Liver (tissue), 9 donors: ENCODE measurements around the gene PREPL. TPM values are rescaled to one million over a fixed set of nuclear protein-coding genes. Genes with fewer than 3 reads are reported as not detected.

Source experiments
- DNase-seq: peaks from one replicate; pipeline ENCODE4 v3.0.0-alpha.2; 2017; ENCODE audit warnings: low spot score
- H3K27ac ChIP-seq, 2 donors: one replicate each; pipeline ENCODE4 v1.7.0; 2013; ENCODE audit warnings: inconsistent platforms in 2 of 2, low read length in 2 of 2, control low read depth in 1 of 2, low read depth in 1 of 2, mild to moderate bottlenecking in 1 of 2
- H3K27me3 ChIP-seq, 4 donors: one replicate each; pipeline versions ENCODE4 v1.6.1 to v1.7.0; 2013; ENCODE audit warnings: low read length in 3 of 4, inconsistent platforms in 1 of 4, mild to moderate bottlenecking in 1 of 4, moderate library complexity in 1 of 4; ENCODE audit not compliant: control insufficient read depth in 4 of 4, insufficient read depth in 4 of 4
- H3K36me3 ChIP-seq, 4 donors: one replicate each; pipeline versions ENCODE4 v1.6.1 to v1.7.0; 2013; ENCODE audit warnings: low read length in 3 of 4, mild to moderate bottlenecking in 3 of 4, low read depth in 1 of 4, moderate library complexity in 1 of 4; ENCODE audit not compliant: control insufficient read depth in 4 of 4, insufficient read depth in 3 of 4
- H3K4me1 ChIP-seq, 4 donors: one replicate each; pipeline versions ENCODE4 v1.6.1 to v1.7.0; 2013; ENCODE audit warnings: low read length in 3 of 4, mild to moderate bottlenecking in 3 of 4, moderate library complexity in 1 of 4; ENCODE audit not compliant: control insufficient read depth in 4 of 4, insufficient read depth in 4 of 4
- H3K4me3 ChIP-seq, 3 donors: one replicate each; pipeline versions ENCODE4 v1.6.1 to v1.7.0; 2013; ENCODE audit warnings: low read length in 3 of 3, control low read depth in 1 of 3, low read depth in 1 of 3, mild to moderate bottlenecking in 1 of 3
- H3K9ac ChIP-seq, 2 donors: one replicate each; pipeline ENCODE4 v1.7.0; 2013; ENCODE audit warnings: low read length in 2 of 2, mild to moderate bottlenecking in 2 of 2, moderate library complexity in 2 of 2, control low read depth in 1 of 2, low read depth in 1 of 2
- H3K9me3 ChIP-seq, 4 donors: one replicate each; pipeline versions ENCODE4 v1.6.1 to v1.7.0; 2013; ENCODE audit warnings: low read length in 3 of 4; ENCODE audit not compliant: control insufficient read depth in 4 of 4
- CTCF ChIP-seq: fragments of 150-350 bp; IDR thresholded peaks from 2 replicates; pipeline ENCODE4 v1.5.1; 2017; ENCODE audit warnings: improper control_type of control experiment, low read depth, low read length; ENCODE audit not compliant: missing input control
- EGR1 ChIP-seq, 2 donors: IDR thresholded peaks; 2 replicates each; pipeline ENCODE4 v1.6.1; 2016 to 2018; ENCODE audit warnings: antibody characterized with exemption in 2 of 2, low read depth in 2 of 2
- FOXA1 ChIP-seq: IDR thresholded peaks from 2 replicates; pipeline ENCODE4 v1.6.1; 2016; ENCODE audit warnings: antibody characterized with exemption
- FOXA2 ChIP-seq: IDR thresholded peaks from 2 replicates; pipeline ENCODE4 v1.6.1; 2016; ENCODE audit warnings: antibody characterized with exemption
- GABPA ChIP-seq, 2 donors: IDR thresholded peaks in 1 of 2; conservative IDR thresholded peaks in 1 of 2; 2 replicates each; pipeline ENCODE4 v1.6.1; 2016; ENCODE audit warnings: antibody characterized with exemption in 2 of 2, mild to moderate bottlenecking in 1 of 2, moderate library complexity in 1 of 2
- HNF4A ChIP-seq, 2 donors: conservative IDR thresholded peaks; 2 replicates each; pipeline ENCODE4 v1.6.1; 2016; ENCODE audit warnings: antibody characterized with exemption in 2 of 2, mild to moderate bottlenecking in 2 of 2
- HNF4G ChIP-seq: IDR thresholded peaks from 2 replicates; pipeline ENCODE4 v1.6.1; 2016; ENCODE audit warnings: antibody characterized with exemption
- JUND ChIP-seq, 2 donors: IDR thresholded peaks; 2 replicates each; pipeline ENCODE4 v1.6.1; 2016; ENCODE audit warnings: antibody characterized with exemption in 2 of 2
- NR2F2 ChIP-seq: IDR thresholded peaks from 2 replicates; pipeline ENCODE4 v1.6.1; 2016; ENCODE audit warnings: antibody characterized with exemption
- RAD21 ChIP-seq, 2 donors: IDR thresholded peaks; 2 replicates each; pipeline ENCODE4 v1.6.1; 2016; ENCODE audit warnings: antibody characterized with exemption in 2 of 2, mild to moderate bottlenecking in 2 of 2
- REST ChIP-seq: IDR thresholded peaks from 2 replicates; pipeline ENCODE4 v1.6.1; 2016; ENCODE audit warnings: antibody characterized with exemption, mild to moderate bottlenecking
- RXRA ChIP-seq, 2 donors: IDR thresholded peaks; 2 replicates each; pipeline ENCODE4 v1.6.1; 2017 to 2018; ENCODE audit warnings: antibody characterized with exemption in 2 of 2, mild to moderate bottlenecking in 1 of 2
- SP1 ChIP-seq: IDR thresholded peaks from 2 replicates; pipeline ENCODE4 v1.6.1; 2018; ENCODE audit warnings: antibody characterized with exemption, mild to moderate bottlenecking
- TAF1 ChIP-seq: conservative IDR thresholded peaks from 2 replicates; pipeline ENCODE4 v1.6.1; 2016; ENCODE audit warnings: antibody characterized with exemption, mild to moderate bottlenecking
- YY1 ChIP-seq: IDR thresholded peaks from 2 replicates; pipeline ENCODE4 v1.6.1; 2016; ENCODE audit warnings: antibody characterized with exemption, mild to moderate bottlenecking
- WGBS: extraction: QIAGEN DNeasy Blood & Tissue Kit; methylation state at CpG from one replicate; pipeline ENCODE4 v1.1.7; 2013; 5-methylcytosine and 5-hydroxymethylcytosine counted together
- polyA plus RNA-seq, 2 donors: library from polyadenylated mRNA; stranded (reverse) in 1 of 2; unstranded in 1 of 2; fragments of 200-250 nt in 1 of 2; fragments of >200 nt in 1 of 2; fragmentation: Nextera tagmentation in 1 of 2; extraction: Ambion mirVana in 1 of 2; gene quantifications; one replicate each; pipeline versions ENCODE4 v1.2.1 to v1.2.3, GENCODE V29; 2013 to 2015
- total RNA-seq, 2 donors: library from RNA; depleted of rRNA; stranded (reverse); fragments of >200 nt; gene quantifications; one replicate each; pipeline ENCODE4 v1.2.3, GENCODE V29; 2014
- TF ChIP-seq, protein P1 (sequence below): IDR thresholded peaks from 2 replicates; pipeline ENCODE4 v1.6.1; 2016; ENCODE audit warnings: antibody characterized with exemption
- TF ChIP-seq, protein P2 (sequence below): IDR thresholded peaks from 2 replicates; pipeline ENCODE4 v1.6.1; 2016; ENCODE audit warnings: antibody characterized with exemption
- donor health status: healthy.
- donor health status: healthy.
- donor health status: healthy.
- donor health status: healthy.
- donor health status: healthy.

Gene PREPL
- total and polyA plus RNA-seq, 4 donors: 7.9 to 18.8 (median 11.7) TPM

- peak overlapping the region; percentile 38 to 67 for H3K27ac ChIP-seq
- TF ChIP-seq CTCF (peak; percentile 18), GABPA (IDR thresholded peaks at IDR 0.05 in 1 of 2, conservative IDR thresholded peaks at IDR 0.05 in 1 of 2) (no peak), RAD21 (IDR thresholded peaks at IDR 0.05) (peak; percentile 13 to 52), FOXA2 (peak; percentile 49), NR2F2 (no peak), YY1 (peak; percentile 43), HNF4A (conservative IDR thresholded peaks at IDR 0.05) (no peak), FOXA1 (no peak), TAF1 (no peak), REST (no peak)
- peaks cover 6 to 34% (median 24%) of the 10 kb centered on the region in 4 donors for H3K4me1 ChIP-seq
- H3K9ac ChIP-seq: peak overlapping the region in 1 of 2 donors; percentile 30
- no peaks in the 10 kb centered on the region for H3K36me3 ChIP-seq
- no peak for DNase-seq
- 55% methylated on average over 8 of the region's 8 CpGs for WGBS
- H3K9me3 ChIP-seq: no peaks in the 10 kb centered on the region
- no peaks in the 10 kb centered on the region for H3K27me3 ChIP-seq
- H3K4me3 ChIP-seq: no peak overlapping the region
Observed at GRCh38 chr2:44295633-44296359, 65.5 kb downstream of the PREPL start.

- Histone ChIP-seq H3K27me3 (no peaks in the 10 kb centered on the region), H3K36me3 (no peaks in the 10 kb centered on the region), H3K4me3 (no peak overlapping the region), H3K9ac (peak overlapping the region in 1 of 2 donors; percentile 30), H3K4me1 (peaks cover 8 to 39% (median 26%) of the 10 kb centered on the region in 4 donors), H3K27ac (peak overlapping the region; percentile 38 to 67), H3K9me3 (no peaks in the 10 kb centered on the region)
- 49% methylated on average over 5 of the region's 5 CpGs for WGBS
- no peak for DNase-seq
- peak; percentile 87 for TF ChIP-seq HNF4G
- peak; percentile 82 to 92 for TF ChIP-seq JUND (IDR thresholded peaks at IDR 0.05)
- TF ChIP-seq REST: peak; percentile 30
- TF ChIP-seq EGR1 (IDR thresholded peaks at IDR 0.05; ENCODE audit: low read depth in 2 of 2): peak in 1 of 2 donors; percentile 38
- peak; percentile 87 for TF ChIP-seq SP1
- no peak for TF ChIP-seq FOXA2
- TF ChIP-seq, protein P1, sequence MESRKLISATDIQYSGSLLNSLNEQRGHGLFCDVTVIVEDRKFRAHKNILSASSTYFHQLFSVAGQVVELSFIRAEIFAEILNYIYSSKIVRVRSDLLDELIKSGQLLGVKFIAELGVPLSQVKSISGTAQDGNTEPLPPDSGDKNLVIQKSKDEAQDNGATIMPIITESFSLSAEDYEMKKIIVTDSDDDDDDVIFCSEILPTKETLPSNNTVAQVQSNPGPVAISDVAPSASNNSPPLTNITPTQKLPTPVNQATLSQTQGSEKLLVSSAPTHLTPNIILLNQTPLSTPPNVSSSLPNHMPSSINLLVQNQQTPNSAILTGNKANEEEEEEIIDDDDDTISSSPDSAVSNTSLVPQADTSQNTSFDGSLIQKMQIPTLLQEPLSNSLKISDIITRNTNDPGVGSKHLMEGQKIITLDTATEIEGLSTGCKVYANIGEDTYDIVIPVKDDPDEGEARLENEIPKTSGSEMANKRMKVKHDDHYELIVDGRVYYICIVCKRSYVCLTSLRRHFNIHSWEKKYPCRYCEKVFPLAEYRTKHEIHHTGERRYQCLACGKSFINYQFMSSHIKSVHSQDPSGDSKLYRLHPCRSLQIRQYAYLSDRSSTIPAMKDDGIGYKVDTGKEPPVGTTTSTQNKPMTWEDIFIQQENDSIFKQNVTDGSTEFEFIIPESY: peak; percentile 30
- TF ChIP-seq GABPA (IDR thresholded peaks at IDR 0.05 in 1 of 2, conservative IDR thresholded peaks at IDR 0.05 in 1 of 2): no peak
- TF ChIP-seq RXRA (IDR thresholded peaks at IDR 0.05): peak; percentile 93 to 99
- TF ChIP-seq, protein P2, sequence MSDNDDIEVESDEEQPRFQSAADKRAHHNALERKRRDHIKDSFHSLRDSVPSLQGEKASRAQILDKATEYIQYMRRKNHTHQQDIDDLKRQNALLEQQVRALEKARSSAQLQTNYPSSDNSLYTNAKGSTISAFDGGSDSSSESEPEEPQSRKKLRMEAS: peak; percentile 22
- TF ChIP-seq NR2F2: peak; percentile 84
- TF ChIP-seq CTCF: no peak
- TF ChIP-seq HNF4A (conservative IDR thresholded peaks at IDR 0.05): peak; percentile 91 to 98
Observed at GRCh38 chr2:44295113-44295512, 66.2 kb downstream of the PREPL start.
